ENCODE data around the gene SARDH. TPM values are rescaled to one million over a fixed set of nuclear protein-coding genes. Genes with fewer than 3 reads are reported as not detected.

Gene SARDH
- total RNA-seq, 3 donors from 2014 or later: 0.23 to 2.1 (median 0.46) TPM

- ATAC-seq (no peak), DNase-seq (no peak)
- H3K4me3 ChIP-seq: no peak overlapping the region
- no peaks in the 10 kb centered on the region for H3K4me1 ChIP-seq (ENCODE audit: low read depth)
- H3K9me3 ChIP-seq: no peaks in the 10 kb centered on the region
- intact Hi-C loops (cut with DNase I, micrococcal nuclease): no loop called here
- no peaks in the 10 kb centered on the region for H3K36me3 ChIP-seq (ENCODE audit: low read depth)
- no peak for TF ChIP-seq CTCF (IDR thresholded peaks at IDR 0.05)
Observed at GRCh38 chr9:133730994-133731715, 7.0 kb downstream of the SARDH start.

- TF ChIP-seq CTCF (IDR thresholded peaks at IDR 0.05): no peak
- Histone ChIP-seq H3K36me3 (ENCODE audit: low read depth) (no peaks in the 10 kb centered on the region), H3K4me1 (ENCODE audit: low read depth) (no peaks in the 10 kb centered on the region), H3K9me3 (no peaks in the 10 kb centered on the region), H3K4me3 (no peak overlapping the region)
- ATAC-seq (no peak), DNase-seq (no peak)
- intact Hi-C loops (cut with DNase I, micrococcal nuclease): loop anchor here in 1 of 2 donors (5.0 kb wide), 1 partner anchor 197 kb away; the partner anchor contains the start of gene ADAMTSL2
Observed at GRCh38 chr9:133729617-133730281, 8.4 kb downstream of the SARDH start.

- ATAC-seq: no peak
- intact Hi-C loops (cut with DNase I, micrococcal nuclease): loop anchor here in 1 of 2 donors (5.0 kb wide), 1 partner anchor 197 kb away; the partner anchor contains the start of gene ADAMTSL2
- H3K4me1 ChIP-seq (ENCODE audit: low read depth): no peaks in the 10 kb centered on the region
- no peaks in the 10 kb centered on the region for H3K9me3 ChIP-seq
- no peaks in the 10 kb centered on the region for H3K36me3 ChIP-seq (ENCODE audit: low read depth)
- no peak for TF ChIP-seq CTCF (IDR thresholded peaks at IDR 0.05)
- no peak for DNase-seq
- no peak overlapping the region for H3K4me3 ChIP-seq
Observed at GRCh38 chr9:133728856-133729616, 9.1 kb downstream of the SARDH start.

- ATAC-seq: no peak
- TF ChIP-seq CTCF (IDR thresholded peaks at IDR 0.05): no peak
- no peaks in the 10 kb centered on the region for H3K36me3 ChIP-seq (ENCODE audit: low read depth)
- H3K4me1 ChIP-seq (ENCODE audit: low read depth): no peaks in the 10 kb centered on the region
- H3K9me3 ChIP-seq: no peaks in the 10 kb centered on the region
- peak in 1 of 3 donors; percentile 17 for DNase-seq
- H3K4me3 ChIP-seq: no peak overlapping the region
- intact Hi-C loops (cut with DNase I, micrococcal nuclease): loop anchor here in 1 of 2 donors (5.0 kb wide), 1 partner anchor 196 kb away; the partner anchor contains the start of gene ADAMTSL2
Observed at GRCh38 chr9:133727876-133728441, 10.2 kb downstream of the SARDH start.

GRCh38 chr9:133727277-133727875 is 10.8 kb downstream of the SARDH start:
- H3K36me3 ChIP-seq (ENCODE audit: low read depth): no peaks in the 10 kb centered on the region
- no peak overlapping the region for H3K4me3 ChIP-seq
- DNase-seq (no peak), ATAC-seq (peak; percentile 18)
- no peaks in the 10 kb centered on the region for H3K9me3 ChIP-seq
- H3K4me1 ChIP-seq (ENCODE audit: low read depth): no peaks in the 10 kb centered on the region
- intact Hi-C loops (cut with DNase I, micrococcal nuclease): loop anchor here in 1 of 2 donors (5.0 kb wide), 1 partner anchor 195 kb away; the partner anchor contains the start of gene ADAMTSL2
- TF ChIP-seq CTCF (IDR thresholded peaks at IDR 0.05): no peak
